HG02763 (cell line): Measurements from ENCODE around the gene PPARD.
"Not testable (repeated sequence)": the region's sequence is repeated elsewhere in the genome, so short reads cannot be mapped to it uniquely, and the experiment has no call there.

Experiments
- ATAC-seq: cut with Tn5 transposase; IDR thresholded peaks from one replicate; pipeline ENCODE4 v1.9.1; 2021; ENCODE audit warnings: mild to moderate bottlenecking, moderate library complexity; ENCODE audit not compliant: unreplicated experiment

Gene PPARD

DNA sequence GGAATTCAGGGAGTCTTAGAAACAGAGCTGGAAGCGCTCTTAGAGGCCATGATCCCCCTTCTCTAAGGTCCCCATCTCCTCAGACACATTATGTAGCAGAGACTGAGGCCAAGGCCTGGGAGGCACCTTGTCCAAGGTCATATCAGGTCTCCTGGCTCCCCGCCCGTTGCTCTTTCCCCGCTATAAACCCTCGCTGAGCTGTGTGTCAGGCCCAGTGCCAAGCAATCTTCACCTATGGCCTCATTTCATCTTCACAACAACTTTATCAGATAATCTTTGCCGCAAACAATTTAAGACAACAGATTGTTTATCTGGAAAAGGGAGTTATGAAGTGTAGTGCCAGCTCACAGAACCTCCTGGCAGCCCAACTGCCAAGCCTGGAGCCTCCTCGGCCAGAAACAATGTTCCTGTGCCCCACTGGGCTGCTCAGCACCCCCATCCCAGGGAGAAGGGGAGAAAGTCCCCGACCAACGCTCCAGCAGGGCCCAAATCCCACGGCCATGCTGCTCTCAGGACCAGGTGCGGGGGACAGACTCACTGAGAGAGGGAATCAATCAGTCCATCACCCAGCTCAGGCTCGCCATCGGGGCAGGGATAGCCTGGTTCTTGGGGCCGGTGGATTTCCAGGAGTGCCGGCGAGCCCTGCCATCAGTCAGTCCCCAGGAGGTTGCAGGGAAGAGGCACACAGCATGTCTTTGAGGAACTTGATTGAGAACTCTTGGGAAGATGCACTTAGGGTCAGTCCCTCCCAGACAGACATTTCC is 92.9 kb downstream of the PPARD start:
- ATAC-seq: no peak

DNA sequence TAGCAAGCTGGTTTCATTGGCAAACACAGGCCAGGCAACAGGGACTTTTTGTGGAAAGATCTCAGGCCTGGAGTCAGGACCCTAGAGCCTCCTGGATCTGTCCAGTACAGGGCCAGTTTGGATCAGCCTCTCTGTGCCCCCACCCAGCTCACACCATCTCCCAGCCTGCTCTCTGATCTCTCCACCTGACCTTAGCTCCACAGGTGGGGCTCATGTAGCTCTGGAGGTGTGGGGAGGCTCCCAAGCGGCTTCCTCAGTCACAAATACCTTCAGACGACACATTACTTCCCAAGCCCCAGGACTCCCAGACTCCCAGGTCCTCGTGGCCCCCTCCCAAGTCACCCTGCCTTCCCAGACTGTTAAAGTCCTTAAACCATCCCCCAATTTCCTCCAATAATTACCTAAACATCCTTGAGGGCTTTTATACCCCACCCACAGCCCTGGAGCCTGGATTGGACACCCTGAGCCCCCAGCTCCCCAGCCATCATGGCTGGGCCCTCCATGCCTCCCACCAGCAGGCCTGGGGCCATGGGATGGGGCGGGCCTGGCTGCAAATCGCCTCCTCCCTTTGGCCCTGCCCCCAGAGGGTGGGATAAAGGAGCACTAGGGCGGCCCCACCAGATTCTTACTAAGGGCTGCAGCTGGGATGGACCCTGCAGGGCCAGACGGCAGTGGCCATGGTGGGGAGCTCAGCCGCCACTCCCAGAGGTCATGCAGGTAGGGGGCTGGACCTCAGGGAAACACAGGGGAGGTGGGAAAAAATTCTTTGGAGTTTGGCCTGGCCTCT is 93.9 kb downstream of the PPARD start:
- ATAC-seq: no peak

DNA sequence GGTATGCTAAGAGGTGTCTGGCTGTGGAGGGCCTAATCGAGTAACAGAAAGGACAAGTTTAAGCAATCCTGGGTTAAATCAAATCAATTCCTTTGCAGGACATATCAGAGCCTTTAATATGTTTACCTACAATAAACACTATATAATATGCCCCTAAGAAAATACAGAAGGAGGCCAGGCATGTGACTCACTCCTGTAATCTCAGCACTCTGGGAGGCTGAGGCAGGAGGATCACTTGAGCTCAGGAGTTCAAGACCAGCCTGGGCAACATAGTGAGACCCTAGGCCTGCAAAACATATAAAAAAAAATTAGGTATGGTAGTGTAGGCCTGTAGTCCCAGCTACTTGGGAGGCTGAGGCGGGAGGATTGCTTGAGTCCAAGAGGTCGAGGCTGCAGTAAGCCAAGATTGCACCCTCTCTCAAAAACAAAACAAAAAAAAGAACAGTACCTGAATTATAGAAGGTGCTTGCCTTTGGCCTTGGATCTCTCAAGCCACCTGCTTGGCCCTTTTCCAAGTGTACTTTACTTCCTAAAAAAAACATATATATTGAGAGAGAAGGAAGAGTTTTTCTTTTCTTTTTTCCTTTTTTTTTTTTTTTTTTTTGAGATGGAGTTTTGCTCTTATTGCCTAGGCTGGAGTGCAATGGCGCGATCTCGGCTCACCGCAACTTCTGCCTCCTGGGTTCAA is 96.2 kb downstream of the PPARD start:
- not testable (repeated sequence) for ATAC-seq

DNA sequence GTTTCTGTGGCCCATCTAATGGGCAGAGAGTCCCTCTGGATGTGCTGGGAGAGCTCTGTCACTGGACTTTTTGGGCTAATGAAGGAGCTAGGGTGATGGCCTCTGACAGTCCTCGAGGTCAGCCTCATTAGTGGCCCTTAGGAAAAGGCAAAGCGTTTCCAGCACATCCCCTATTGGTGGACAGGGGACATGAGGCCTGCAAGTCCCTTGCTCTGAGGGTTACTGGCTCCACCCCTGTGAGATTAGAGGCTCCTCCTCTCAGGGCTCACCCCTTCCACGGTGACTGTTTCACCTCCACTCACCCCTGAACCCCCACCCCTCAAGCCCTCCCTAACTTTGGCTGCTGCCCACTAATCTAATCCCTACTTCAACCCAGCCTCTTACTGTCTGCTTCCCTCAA is 97.0 kb downstream of the PPARD start:
- no peak for ATAC-seq

DNA sequence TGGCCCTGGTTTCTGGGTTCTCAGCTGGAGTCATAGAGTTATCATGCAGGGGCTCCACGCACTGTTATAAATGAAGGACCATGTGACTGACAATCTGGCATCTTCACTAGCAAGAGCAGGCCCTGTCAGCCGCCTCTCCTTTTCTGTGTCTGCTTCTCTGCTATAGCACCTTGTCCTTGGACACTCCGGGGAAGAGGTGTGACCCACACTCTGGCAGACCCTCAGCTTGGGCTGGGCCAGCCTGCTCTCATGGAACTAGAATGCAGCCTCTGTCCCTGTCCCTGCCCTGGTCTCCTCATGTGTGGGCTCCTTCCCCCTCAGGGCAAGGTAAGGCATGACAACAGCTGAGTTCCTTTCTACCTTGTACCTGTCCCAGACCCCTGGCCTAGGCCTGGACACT is 98.8 kb downstream of the PPARD start:
- ATAC-seq: no peak

DNA sequence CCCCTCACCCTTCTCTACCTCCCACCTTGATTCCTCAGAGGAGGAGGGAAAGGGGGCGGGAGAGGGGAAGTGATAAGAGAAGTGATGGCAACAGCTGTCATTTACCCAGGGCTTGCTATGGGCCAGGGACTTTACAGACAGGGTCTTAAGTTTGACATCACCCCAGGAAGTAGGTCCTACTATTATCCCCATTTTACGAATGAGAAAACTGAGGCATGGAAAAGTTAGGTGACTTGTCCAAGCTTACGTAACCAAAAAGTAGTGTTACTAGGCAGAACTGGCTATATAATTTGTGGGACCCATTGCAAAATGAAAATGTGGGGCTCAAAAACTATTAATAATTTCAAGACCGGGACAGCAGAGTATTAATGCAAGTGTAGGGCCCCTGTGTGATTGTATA is 99.3 kb downstream of the PPARD start:
- ATAC-seq: no peak

DNA sequence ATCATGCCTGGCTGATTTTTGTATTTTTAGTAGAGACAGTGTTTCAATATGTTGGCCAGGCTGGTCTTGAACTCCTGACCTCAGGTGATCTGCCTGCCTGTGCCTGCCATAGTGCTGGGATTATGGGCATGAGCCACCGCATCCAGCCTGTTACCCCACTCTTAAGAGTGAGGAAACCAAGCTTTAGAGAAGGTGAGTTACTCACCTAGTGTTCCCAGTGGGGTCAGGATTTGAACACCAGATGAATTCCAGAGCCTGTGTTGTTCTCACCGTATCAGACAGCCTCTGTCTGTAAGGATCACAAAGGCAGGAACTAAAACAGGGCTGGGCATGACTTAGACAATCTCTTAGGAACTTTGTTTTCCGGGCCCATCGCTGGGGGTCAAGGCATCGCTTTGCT is 100.3 kb downstream of the PPARD start:
- no peak for ATAC-seq

DNA sequence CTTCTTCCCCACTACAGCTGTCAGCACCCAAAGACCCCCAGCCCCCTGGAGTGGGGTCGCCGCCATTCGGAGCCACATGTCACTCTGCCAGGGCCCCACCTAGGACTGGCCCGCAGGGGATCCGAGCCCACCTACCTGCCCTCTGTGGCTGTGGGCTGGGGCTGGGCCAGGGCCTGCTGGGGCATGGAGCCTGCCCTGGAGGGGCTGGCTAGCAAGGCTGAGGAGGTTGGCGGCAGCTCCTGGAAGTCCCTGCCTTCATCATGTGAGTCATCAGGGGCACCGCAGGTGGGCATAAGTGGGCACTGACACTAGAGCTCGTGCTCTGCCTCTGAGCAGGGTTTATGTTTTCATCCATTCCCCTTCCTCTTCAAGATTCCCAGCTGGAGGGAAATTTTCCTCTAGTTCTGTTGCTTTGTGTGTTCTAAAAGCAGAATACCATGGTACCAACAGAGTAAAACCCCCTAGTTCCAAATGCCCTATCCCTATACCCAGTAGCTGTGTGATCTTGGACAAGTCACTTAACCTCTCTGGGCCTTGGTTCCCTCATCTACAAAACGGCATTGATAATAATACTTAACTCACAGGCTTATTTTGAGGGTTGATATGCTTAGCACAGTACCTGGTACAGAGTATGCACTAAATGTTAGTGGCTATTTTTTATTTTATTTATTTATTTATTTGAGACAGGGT is 101.1 kb downstream of the PPARD start:
- no peak for ATAC-seq

DNA sequence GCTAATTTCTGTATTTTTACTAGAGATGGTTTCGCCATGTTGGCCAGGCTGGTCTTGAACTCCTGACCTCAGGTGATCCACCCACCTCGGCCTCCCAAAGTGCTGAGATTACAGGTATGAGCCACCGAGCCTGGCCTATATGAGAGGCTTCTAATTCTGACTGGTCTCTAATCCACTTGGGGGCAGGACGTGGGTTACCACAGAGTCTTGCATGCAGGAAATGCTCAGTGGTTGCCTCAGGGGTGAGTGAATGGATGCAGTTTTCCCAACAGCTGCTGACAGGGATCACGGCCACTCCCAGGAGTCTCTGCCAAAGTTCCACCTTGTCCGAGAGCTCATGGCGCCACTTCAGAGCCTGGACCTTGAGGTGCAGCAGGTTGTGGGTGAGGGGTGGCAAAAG is 103.3 kb downstream of the PPARD start:
- no peak for ATAC-seq

DNA sequence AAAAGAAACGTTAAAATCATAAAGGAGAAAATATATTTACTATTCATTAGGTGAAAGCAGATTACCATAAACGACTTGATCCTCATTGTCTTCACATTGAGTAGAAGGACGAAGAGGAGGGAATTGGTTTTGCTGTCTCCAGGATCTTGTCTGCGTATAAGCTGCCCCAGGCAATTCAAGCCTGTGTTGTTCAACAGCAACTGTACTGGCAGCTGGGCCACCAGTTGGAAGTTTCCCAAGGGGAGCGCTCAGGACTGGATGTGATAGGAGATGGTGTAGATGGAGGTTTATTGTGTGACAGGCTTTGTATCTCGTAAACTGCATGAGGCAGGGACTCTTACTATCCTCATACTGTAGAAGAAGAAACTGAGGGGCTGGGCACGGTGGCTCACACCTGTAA is 105.8 kb downstream of the PPARD start:
- no peak for ATAC-seq

DNA sequence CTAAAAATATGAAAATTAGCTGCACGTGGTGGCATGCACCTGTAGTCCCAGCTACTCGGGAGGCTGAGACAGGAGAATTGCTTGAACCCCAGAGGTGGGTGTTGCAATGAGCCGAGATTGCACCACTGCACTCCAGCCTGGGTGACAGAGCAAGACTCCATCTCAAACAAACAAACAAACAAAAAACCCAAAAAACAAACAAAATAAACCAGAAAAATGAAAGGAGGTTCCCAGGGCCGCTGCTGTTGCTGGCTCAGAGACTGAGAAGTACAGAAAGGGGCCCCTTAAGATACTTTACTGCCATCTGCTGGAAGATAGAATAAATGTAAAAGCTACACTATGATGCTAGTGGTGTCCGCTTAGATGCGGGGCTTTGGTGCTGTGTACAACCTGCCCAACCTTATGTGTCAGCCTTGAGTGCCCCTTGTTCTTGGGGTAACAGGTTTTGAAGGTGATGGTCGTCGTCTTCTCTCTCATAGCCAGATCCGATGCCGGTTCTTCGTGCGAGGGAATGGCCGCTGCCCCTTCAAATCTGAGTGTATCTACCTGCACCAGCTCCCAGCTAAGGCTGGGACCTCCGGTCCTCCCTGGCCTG is 107.0 kb downstream of the PPARD start:
- ATAC-seq: no peak

DNA sequence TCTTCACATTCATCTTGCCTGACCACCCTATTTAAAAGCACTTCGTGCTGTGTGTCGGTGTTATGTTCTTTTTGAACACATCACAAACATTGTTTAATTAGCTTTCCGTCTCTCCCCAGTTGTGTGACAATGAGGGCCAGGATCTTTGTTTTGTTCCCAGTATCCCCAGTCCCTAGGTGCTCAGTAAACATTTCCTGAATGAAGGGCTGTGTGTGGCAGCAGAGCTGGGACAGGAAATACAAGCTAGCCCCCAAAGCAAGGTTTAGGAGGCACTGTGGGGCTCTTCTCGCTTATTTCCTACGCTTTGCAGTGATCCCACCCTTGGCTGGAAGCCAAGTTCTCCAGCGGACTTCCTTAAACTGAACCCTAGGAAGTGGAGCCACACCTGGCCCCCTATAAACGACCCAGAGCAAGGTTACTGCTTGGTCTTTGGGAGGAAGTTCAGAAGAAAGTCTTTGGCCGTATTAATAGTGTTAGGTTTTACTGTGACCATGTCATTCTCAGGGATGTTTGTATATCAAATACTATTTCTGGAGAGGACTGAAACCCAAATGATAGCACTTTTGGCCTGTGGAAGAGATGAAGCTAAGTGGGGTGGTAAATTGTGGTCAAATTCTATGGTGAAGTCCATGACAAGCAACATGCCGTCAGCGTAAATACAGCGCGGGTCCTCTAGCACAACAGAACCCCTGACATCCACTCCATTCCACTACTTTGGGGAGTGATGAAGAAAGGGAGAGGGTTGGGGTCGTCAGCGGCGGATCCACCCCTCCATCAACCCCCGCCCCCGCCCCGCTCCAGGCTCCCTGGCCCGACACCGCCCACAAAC is 109.2 kb downstream of the PPARD start:
- ATAC-seq: peak; percentile 6

DNA sequence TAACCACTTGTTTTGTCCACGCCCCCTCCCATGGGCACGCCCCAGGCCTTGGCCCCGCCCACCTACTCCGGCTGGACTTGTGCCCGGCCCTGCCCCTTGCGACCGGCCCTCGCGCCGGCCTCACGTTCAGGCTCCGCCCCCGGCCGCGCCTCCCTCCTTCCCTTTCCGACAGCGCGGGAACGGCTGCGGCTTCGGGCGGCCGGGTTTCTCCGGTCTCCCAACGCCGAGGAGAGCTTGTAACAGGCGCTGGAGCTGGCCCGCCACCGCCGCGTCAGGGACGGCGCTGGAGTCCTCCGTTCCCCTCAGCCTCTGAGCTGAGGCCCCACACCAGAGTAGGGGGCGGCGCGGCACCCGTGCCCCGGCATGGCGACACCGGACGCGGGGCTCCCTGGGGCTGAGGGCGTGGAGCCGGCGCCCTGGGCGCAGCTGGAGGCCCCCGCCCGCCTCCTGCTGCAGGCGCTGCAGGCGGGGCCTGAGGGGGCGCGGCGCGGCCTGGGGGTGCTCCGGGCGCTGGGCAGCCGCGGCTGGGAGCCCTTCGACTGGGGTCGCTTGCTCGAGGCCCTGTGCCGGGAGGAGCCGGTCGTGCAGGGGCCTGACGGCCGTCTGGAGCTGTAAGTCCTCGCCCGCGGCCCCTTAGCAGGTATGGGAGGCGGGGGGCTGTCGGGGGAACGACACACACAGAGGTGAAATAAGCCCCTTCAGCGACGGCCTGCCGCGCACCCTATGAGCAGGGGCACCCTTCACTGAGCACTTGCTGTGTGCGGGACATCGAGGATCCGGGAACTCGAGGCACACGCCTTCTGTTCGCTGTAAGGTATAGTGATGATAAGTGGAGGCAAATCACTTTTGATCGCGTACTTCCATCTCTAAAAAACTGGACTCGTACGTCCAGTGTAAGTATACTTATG is 110.1 kb downstream of the PPARD start, which contains the start of gene FANCE:
Gene FANCE (plus strand): TSS at position 156 of the 908 bp plus-strand sequence. CDS start 208 bp downstream, at position 364.
- ATAC-seq: peak; percentile 85

DNA sequence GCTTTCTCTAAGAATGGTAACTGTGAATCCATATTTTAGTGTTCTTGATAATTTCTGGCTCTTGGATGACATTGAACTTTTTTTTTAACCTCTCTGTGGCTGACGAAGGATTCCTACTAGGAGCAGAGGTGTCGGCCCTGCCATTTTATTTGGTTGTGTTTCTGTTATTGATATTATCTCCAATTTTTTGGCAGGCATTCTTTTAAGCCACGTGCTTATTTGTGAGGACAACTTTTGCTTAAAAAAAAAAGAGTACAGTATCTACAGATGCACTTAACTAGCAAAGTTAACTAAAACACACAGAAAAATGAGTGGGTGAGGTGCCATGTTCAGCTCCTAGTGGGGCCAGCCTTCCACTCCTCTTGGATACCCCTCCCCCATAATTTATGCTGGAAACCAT is 110.9 kb downstream of the PPARD start:
- no peak for ATAC-seq

DNA sequence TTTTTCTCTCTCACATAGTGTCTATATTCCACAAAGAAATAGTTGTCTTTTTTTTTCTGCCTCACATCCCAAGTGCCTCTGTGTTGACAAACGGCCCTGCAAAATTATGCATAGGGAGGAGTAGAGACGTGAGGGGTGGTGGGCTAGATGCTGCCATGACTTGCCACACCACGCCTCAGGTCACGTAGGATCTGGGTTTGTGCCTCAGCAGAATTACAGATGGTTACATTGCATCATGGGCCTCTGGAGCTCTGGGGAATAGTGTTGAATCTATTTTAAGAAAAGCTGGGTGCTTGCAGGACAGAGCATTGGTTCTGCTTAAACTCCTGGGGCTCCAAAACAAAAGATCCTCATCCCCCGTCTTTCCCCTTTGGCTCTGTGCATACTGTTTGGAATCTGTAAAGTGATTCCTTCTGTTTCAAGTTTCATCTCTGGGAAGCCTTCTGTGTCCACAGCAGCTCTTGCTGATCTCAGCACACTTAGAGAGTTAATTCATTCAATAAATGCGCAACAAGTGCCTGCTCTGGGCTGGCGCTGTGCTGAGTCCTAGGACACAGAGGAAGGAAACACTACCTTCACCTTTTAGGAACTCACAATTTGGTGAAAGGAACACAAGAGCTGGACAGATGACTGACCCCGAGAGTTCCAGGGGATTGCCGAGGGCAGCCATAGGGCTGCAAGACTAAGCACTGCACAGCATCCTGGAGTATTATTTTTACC is 112.2 kb downstream of the PPARD start:
- no peak for ATAC-seq

DNA sequence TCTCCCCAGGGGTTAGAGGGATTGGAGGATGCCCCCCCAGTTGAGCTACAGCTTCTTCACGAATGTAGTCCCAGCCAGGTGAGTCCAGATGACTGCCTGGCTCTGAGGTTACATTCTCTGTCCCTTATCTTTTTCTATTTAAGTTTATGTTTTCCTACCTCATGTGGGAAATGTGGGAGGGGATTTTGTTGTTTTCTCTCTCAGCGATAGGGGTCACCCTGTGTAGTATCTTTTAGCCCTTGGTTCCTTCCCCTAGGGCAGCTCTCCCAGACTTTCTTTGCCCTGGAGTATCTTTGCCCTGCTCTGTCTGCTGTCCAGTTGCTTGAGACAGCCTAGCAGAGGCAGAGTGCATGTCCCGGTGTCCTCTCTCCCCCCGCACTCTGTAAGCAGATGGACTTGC is 115.5 kb downstream of the PPARD start:
- no peak for ATAC-seq

DNA sequence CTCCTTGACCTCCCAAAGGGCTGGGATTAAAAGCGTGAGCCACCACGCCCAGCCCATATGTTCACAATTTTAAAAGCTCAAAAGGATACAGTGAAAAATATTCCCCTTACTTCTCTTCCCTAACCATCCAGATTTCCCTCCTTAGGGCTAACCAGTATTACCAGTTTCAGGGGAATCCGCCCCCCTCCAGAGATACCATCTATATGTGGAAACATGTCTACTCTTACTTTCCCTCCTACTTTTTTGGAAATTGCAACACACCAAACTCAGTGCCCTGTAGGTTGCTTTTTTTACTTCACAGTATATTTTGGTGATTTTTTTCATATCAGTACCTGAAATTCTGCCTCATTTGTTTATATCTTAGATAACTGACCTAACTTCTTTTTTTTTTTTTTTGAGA is 118.9 kb downstream of the PPARD start:
- no peak for ATAC-seq

DNA sequence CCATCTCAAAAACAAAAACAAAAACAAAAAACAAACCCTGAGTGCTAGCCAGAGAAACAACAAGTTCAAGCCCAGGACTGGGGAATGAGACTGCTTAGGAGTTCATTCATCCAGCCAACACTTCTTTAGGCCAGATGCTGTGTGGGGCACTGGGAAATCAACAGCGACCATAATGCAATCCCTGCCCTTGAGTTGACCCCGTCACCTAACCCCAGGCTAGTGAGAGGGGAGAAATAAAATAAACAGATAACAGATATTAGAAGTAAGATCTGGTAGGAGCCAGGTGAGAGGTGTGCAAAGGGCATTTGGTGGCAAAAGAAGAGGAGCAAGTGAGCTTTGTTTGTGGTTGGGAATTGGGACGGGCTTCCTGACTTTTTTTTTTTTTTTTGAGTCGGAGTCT is 120.9 kb downstream of the PPARD start:
- ATAC-seq: no peak
